B cell (primary cell): ENCODE results near the gene TRABD2A. TPM values are rescaled to one million over a fixed set of nuclear protein-coding genes. Genes with fewer than 3 reads are reported as not detected.

Experiments used
- ATAC-seq: fragments of 200-7000 bp; cut with Tn5 transposase; one replicate; pipeline ENCODE4 v1.10.0; 2021; ENCODE audit warnings: low read depth, mild to moderate bottlenecking, moderate number of reproducible peaks, moderate library complexity
- CTCF ChIA-PET: fragments of 350-600 bp; sonication (Branson Sonifier 250); formaldehyde crosslinking; loops from one replicate; lab custom pipeline; 2021; ENCODE audit warnings: antibody characterized with exemption, inconsistent platforms; lab: Charles Lee
- POLR2A ChIA-PET: fragments of 350-600 bp; sonication (Branson Sonifier 250); formaldehyde crosslinking; loops from one replicate; lab custom pipeline; 2021; ENCODE audit warnings: antibody characterized with exemption; lab: Charles Lee
- DNase-seq: peaks from one replicate; pipeline ENCODE4 v3.0.0; 2013
- H2AFZ ChIP-seq: 2 replicates; pipeline ENCODE4 v1.6.1; 2012; ENCODE audit warnings: mild to moderate bottlenecking, low read depth, low read length; ENCODE audit not compliant: insufficient read depth, poor library complexity, severe bottlenecking
- H3K27ac ChIP-seq, 2 donors: 1 replicate in 1 of 2; 2 replicates in 1 of 2; pipeline ENCODE4 v1.5.1; 2012 to 2013; ENCODE audit warnings: low read length in 2 of 2, mild to moderate bottlenecking in 2 of 2, moderate library complexity in 1 of 2
- H3K27me3 ChIP-seq, 4 experiments: fragments of 200-600 bp in 1 of 4; sonication (generic) in 1 of 4; replicated peaks in 1 of 4; 1 replicate in 2 of 4; 2 replicates in 2 of 4; pipeline versions ENCODE4 v1.6.1 to v1.7.0; 2013 to 2016; ENCODE audit warnings: low read length in 3 of 4, mild to moderate bottlenecking in 2 of 4, mixed read lengths in 1 of 4, moderate library complexity in 1 of 4; ENCODE audit not compliant: insufficient read depth in 4 of 4, control insufficient read depth in 3 of 4; ENCODE audit errors: control extremely low read depth in 1 of 4
- H3K36me3 ChIP-seq, 2 experiments: replicated peaks in 1 of 2; 1 replicate in 1 of 2; 2 replicates in 1 of 2; pipeline versions ENCODE4 v1.6.1 to v1.7.1; 2013; ENCODE audit warnings: low read length in 1 of 2; ENCODE audit not compliant: insufficient read depth in 2 of 2, control insufficient read depth in 1 of 2; ENCODE audit errors: control extremely low read depth in 1 of 2, extremely low read depth in 1 of 2
- H3K4me1 ChIP-seq, 2 donors: fragments of 200-600 bp in 1 of 2; sonication (generic) in 1 of 2; 1 replicate in 1 of 2; 2 replicates in 1 of 2; pipeline versions ENCODE4 v1.5.1 to v1.6.1; 2013 to 2017; ENCODE audit warnings: low read length in 2 of 2; ENCODE audit not compliant: control insufficient read depth in 2 of 2, insufficient read depth in 2 of 2
- H3K4me2 ChIP-seq: replicated peaks from 2 replicates; pipeline ENCODE3; 2012; ENCODE audit warnings: mild to moderate bottlenecking, low read depth, low read length; ENCODE audit not compliant: poor library complexity, severe bottlenecking
- H3K4me3 ChIP-seq, 5 experiments: fragments of 200-600 bp in 1 of 5; sonication (generic) in 1 of 5; 1 replicate in 3 of 5; 2 replicates in 2 of 5; pipeline versions ENCODE4 v1.5.1 to v1.7.0; 2011 to 2016; ENCODE audit warnings: low read length in 4 of 5, mild to moderate bottlenecking in 4 of 5, low read depth in 2 of 5, control low read depth in 1 of 5, moderate library complexity in 1 of 5; ENCODE audit not compliant: insufficient read depth in 1 of 5; ENCODE audit errors: control extremely low read depth in 1 of 5, extremely low read depth in 1 of 5
- H3K79me2 ChIP-seq: fragments of 200-600 bp; sonication (generic); one replicate; pipeline ENCODE4 v1.6.0; 2016; ENCODE audit warnings: low read length; ENCODE audit not compliant: control insufficient read depth, insufficient read depth
- H3K9ac ChIP-seq: fragments of 200-600 bp; sonication (generic); 2 replicates; pipeline ENCODE4 v1.6.1; 2017; ENCODE audit warnings: mild to moderate bottlenecking, low read length, moderate library complexity
- H3K9me3 ChIP-seq, 3 donors: one replicate each; pipeline versions ENCODE4 v1.6.1 to v1.7.1; 2013; ENCODE audit warnings: low read length in 2 of 3; ENCODE audit not compliant: control insufficient read depth in 2 of 3, insufficient read depth in 1 of 3; ENCODE audit errors: control extremely low read depth in 1 of 3
- H4K20me1 ChIP-seq: 2 replicates; pipeline ENCODE4 v1.6.0; 2012; ENCODE audit warnings: mild to moderate bottlenecking, low read length; ENCODE audit not compliant: insufficient read depth, control insufficient read depth, poor library complexity, severe bottlenecking
- H3K27ac Mint-ChIP-seq: one replicate; pipeline ENCODE4 v1.8.0; 2021; ENCODE audit warnings: mixed read lengths
- H3K27me3 Mint-ChIP-seq: one replicate; pipeline ENCODE4 v1.8.0; 2021; ENCODE audit warnings: mixed read lengths
- H3K4me1 Mint-ChIP-seq: one replicate; pipeline ENCODE4 v1.8.0; 2021; ENCODE audit warnings: mixed read lengths
- H3K4me3 Mint-ChIP-seq: one replicate; pipeline ENCODE4 v1.8.0; 2021; ENCODE audit warnings: mixed read lengths
- H3K9me3 Mint-ChIP-seq: one replicate; pipeline ENCODE4 v1.8.0; 2022; ENCODE audit warnings: mixed read lengths; ENCODE audit not compliant: insufficient read depth
- CTCF ChIP-seq: fragments of 200-600 bp; IDR thresholded peaks from one replicate; pipeline ENCODE4 v1.8.0; 2022; ENCODE audit warnings: antibody characterized with exemption, mild to moderate bottlenecking
- EZH2 ChIP-seq: IDR thresholded peaks from 2 replicates; pipeline ENCODE4 v1.6.1; 2012; ENCODE audit warnings: borderline replicate concordance, low read depth, mild to moderate bottlenecking, moderate library complexity, low read length; ENCODE audit not compliant: insufficient read depth, poor library complexity, severe bottlenecking
- WGBS: methylation state at CpG from one replicate; pipeline ENCODE4 v1.1.5; 2013; ENCODE audit warnings: missing lambda C conversion rate; ENCODE audit not compliant: insufficient coverage; 5-methylcytosine and 5-hydroxymethylcytosine counted together
- intact Hi-C: fragments of 100-400 bp; cut with micrococcal nuclease; formaldehyde crosslinking; loops from one replicate; pipeline ENCODE4 v1.10.0; 2022
- polyA plus RNA-seq: library from polyadenylated mRNA; depleted of rRNA; stranded (reverse); fragments of >200 nt; gene quantifications from 2 replicates; pipeline ENCODE4 v1.2.3, GENCODE V29; 2012
- total RNA-seq, 2 donors: library from RNA; stranded (reverse); fragments of 120-200 nt in 1 of 2; gene quantifications; 1 replicate in 1 of 2; 2 replicates in 1 of 2; pipeline versions ENCODE4 v1.2.3 to v1.2.4, GENCODE V29; 2013 to 2022

Gene TRABD2A
- total and polyA plus RNA-seq, 2 donors (not counting 1 experiment from before 2014, with no cell fraction given): 10.1 to 11.3 TPM

GRCh38 chr2:84906900-84907714, 26.2 kb upstream of the TRABD2A start:
- CTCF ChIA-PET: interaction anchor here (1.1 to 5.7 kb wide), 9 partner anchors 10 to 65 kb away, joined by 3 to 159 read pairs (median 12); partner anchors contain the start of gene TRABD2A
- Histone ChIP-seq H3K36me3 (peaks cover 0 to 9% of the 10 kb centered on the region in 2 experiments), H3K4me1 (peaks cover 36 to 40% of the 10 kb centered on the region in 2 donors), H3K4me2 (peak overlapping the region; percentile 82), H3K9me3 (peaks cover 0 to 7% (median 0%) of the 10 kb centered on the region in 3 donors), H3K27me3 (no peaks in the 10 kb centered on the region), H2AFZ (no peak overlapping the region), H3K27ac (peak overlapping the region; percentile 77 to 83), H3K4me3 (peak overlapping the region; percentile 67 to 98 (median 93)), H4K20me1 (peaks cover 13% of the 10 kb centered on the region), H3K9ac (peak overlapping the region; percentile 90), H3K79me2 (peaks cover 51% of the 10 kb centered on the region)
- DNase-seq (peak; percentile 80), ATAC-seq (peak; percentile 31)
- Mint-ChIP-seq H3K27me3 (no peaks in the 10 kb centered on the region), H3K9me3 (peaks cover 10% of the 10 kb centered on the region), H3K4me1 (peaks cover 52% of the 10 kb centered on the region), H3K4me3 (peak overlapping the region; percentile 87), H3K27ac (peak overlapping the region; percentile 93)
- POLR2A ChIA-PET: interaction anchor here (0.5 to 5.0 kb wide), 17 partner anchors 10 to 1714 kb away, joined by 3 to 129 read pairs (median 4); partner anchors contain the start of genes DNAH6, KCMF1 and TRABD2A
- WGBS: 16% methylated on average over 5 of the region's 15 CpGs
- intact Hi-C loops: loop anchor here (1.0 to 10.0 kb wide), 3 partner anchors 9 to 1718 kb away; partner anchors contain the start of gene RNF103
- TF ChIP-seq EZH2 (no peak), CTCF (no peak)
